AG20443 (cell line): ENCODE data around the gene STEAP3.

Experiments
- DNase-seq: peaks from one replicate; pipeline ENCODE4 v3.0.0; 2012; ENCODE audit warnings: low spot score, mixed read lengths

The STEAP3 gene

GRCh38 chr2:119248311-119248710 lies 24.7 kb downstream of the STEAP3 start:
- DNase-seq = no peak

GRCh38 chr2:119248751-119249150 lies 25.1 kb downstream of the STEAP3 start:
- DNase-seq = no peak

DNA sequence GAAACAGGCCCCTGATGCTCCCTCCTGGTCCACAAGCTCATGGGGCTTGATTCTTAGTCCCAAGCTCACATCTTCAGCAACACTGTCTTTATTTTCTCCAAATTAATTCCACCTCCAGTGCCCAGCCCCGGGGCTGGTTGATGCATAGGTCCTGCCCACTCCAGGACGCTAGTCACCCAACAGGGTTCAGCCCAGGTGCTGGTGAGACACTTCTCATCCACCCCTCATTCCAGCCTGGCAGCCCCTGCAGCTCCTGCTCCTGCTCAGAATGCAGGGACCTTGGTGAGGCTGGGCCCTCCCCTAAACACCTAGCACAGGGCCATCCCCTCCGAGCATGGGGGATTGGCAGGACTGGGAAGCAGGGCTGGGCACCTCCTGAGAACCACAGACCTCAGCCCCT lies 25.7 kb downstream of the STEAP3 start:
- DNase-seq = no peak

GRCh38 chr2:119249855-119250717 lies 26.5 kb downstream of the STEAP3 start:
- no peak for DNase-seq

- no peak for DNase-seq
These were observed 27.2 kb downstream of the STEAP3 start for GRCh38 chr2:119250718-119251290.

DNA sequence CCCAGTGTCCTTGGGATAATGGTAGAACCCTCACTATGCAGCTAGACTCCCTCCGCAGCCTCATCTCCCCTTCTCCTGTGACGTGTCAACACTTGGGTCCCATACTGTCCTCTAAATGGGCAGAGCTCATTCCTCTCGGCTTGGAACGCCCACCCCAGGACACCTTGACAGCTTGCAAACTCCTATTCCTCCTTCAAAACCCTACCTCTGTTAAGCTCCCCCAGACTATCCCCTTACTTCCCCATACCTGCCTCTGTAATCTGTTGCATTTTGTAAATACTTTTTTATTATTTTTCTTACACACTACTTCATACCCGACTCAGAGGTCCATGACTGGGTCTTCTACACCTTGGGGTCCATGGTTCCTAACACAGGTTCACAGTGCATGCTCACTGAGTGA lies 28.0 kb downstream of the STEAP3 start:
- no peak for DNase-seq

GRCh38 chr2:119252186-119253113 lies 28.8 kb downstream of the STEAP3 start:
- DNase-seq = peak; percentile 86

- DNase-seq = no peak
These were observed 29.6 kb downstream of the STEAP3 start for GRCh38 chr2:119253114-119253702.

- DNase-seq = no peak
These were observed 30.3 kb downstream of the STEAP3 start for GRCh38 chr2:119253760-119254600.

DNA sequence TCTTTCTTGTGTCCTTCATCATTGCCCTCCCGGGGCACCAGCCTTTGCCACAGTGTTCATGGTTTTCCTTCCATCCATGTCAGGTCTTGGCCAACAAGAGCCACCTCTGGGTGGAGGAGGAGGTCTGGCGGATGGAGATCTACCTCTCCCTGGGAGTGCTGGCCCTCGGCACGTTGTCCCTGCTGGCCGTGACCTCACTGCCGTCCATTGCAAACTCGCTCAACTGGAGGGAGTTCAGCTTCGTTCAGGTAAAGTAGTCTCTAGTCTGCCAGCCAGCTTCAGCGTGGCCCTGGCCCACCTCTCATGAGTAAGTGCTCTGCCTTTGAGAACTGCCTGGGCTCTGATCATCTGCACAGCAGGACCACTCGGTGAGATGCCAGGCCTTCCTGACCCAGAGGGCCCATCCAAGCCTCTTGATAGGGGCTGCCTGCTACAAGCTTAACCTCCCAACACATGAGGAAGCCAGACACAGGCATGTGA lies 31.0 kb downstream of the STEAP3 start:
- DNase-seq = no peak

DNA sequence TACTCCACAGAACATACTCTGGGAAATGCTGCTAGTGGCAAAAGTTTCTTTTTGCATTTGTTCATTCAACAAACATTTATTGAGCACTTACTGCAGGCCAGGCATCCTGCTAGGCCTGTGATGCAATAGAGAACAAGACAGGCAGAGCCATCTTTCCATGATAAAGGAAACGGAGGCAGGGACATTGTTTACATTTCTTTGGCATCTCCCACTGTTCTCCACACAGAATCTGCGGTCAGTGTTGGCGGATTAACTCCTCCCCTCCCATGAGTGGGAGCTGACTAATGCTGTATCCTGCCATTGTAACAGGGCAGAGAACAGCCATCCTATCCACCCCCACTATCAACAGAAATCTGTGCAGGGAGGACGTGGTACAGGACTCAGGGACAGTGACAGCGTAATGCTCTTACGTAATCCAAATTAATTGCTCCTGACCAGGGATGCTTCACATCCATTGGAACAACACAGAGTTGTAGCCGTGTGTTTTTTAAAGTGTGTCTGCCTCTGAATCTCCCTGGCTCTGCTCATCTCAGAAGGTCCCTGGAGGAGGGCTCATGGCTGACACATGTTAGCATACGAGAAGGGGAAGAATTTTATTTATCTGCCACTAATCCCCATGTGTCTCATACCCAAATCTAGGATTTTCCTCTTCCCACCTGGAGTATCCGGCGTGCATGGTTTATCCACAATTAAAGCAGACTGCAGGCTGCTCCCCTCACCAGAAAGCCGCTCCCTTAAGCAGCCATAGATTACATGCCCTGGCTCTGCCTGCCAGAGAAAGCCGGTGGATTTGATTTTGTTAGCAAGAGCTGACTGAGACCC lies 32.3 kb downstream of the STEAP3 start:
- DNase-seq = peak; percentile 82

- no peak for DNase-seq
These were observed 32.9 kb downstream of the STEAP3 start for GRCh38 chr2:119256582-119256921.

DNA sequence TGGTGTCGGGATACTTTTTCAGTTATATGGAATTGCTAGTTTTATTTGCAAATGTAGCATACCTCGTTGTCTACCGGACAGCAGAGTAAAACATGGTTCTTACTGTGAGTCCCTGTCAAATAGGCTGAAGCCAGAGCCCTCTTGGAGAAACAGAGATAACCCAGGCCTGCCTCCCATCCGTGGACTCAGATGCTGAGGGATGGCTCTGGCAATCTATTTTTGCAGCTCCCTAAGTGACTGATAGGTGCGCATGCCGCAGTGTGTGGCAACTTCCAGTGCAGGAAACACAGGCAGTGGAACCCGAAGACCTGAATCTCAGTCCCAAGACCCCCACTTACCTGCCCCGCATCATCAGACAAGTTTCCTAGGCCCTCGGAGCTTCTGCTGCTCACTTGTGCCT lies 33.6 kb downstream of the STEAP3 start:
- no peak for DNase-seq

DNA sequence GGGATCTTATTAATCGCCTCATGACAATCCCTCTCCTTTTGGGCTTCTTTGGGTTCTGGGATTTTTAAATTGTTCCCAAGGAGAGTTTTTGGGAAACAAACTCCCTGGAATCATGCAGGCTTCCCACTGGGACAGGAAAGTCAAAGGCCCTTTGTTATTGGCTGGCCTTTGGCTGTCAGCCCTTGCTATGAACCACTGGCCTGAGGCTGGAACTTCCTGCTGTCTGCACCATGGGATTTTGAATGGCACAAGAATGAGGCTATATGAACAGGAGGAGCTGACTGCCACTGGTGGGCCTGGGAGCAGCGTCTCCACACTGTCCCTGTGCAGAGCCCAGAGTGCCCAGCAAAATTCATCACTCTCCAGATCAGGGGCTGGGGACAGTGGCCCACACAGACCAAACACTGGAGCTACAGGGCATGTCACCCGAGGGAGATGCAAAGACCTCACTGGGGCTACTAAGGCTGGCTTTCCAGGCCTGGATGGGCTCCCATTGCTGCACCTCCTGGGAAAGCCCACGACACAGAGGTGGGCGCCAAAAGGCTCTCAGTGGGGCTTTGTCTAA lies 35.7 kb downstream of the STEAP3 start:
- no peak for DNase-seq

DNA sequence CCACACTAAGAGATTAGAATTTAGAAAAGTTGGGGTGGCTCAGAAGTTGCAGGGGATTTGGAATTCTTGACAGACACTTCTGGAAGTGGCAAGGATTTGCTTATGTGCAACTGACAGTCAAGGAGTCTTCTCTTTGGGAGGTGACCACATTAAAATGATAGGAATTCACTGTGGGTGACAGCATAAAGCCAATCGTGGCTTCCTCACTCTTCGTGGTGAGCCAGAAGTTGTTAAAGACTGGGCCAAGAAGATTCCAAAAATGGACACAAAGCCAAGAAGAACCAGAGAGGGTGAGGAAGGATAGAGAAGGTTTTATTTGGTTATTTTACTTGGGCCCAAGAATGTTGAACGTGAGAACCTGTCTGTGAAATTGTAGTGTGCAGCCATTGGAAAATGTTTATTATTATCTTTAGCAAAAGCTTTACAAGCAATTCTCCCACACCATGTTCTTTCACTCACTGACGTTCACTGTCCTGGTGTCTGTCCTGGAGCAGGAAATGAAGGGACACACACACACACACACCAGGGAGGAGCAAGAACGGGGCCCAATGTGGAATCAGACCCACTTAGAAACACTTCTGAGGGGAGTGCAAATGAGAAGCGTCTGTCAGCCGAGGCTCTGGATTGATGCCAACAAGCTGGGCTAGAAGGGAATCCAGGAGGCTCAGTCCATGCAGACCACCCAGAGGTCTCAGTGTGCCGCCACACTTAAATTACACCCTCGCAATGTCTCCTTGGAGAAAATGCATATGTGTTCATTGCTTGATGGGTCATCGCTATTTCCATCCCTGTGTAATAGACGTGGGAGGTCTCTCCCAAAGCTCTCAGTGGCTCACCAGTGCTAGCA lies 37.2 kb downstream of the STEAP3 start:
- DNase-seq = peak; percentile 68

GRCh38 chr2:119261493-119262225 lies 38.0 kb downstream of the STEAP3 start:
- DNase-seq = no peak

DNA sequence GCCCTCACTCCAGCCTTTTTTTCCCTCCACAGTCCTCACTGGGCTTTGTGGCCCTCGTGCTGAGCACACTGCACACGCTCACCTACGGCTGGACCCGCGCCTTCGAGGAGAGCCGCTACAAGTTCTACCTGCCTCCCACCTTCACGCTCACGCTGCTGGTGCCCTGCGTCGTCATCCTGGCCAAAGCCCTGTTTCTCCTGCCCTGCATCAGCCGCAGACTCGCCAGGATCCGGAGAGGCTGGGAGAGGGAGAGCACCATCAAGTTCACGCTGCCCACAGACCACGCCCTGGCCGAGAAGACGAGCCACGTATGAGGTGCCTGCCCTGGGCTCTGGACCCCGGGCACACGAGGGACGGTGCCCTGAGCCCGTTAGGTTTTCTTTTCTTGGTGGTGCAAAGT lies 39.4 kb downstream of the STEAP3 start:
- DNase-seq = no peak

DNA sequence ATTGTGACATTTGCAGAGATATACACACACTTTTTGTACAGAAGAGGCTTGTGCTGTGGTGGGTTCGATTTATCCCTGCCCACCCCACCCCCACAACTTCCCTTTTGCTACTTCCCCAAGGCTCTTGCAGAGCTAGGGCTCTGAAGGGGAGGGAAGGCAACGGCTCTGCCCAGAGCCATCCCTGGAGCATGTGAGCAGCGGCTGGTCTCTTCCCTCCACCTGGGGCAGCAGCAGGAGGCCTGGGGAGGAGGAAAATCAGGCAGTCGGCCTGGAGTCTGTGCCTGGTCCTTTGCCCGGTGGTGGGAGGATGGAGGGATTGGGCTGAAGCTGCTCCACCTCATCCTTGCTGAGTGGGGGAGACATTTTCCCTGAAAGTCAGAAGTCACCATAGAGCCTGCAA lies 40.0 kb downstream of the STEAP3 start:
- no peak for DNase-seq
